Prostate gland (tissue), 2 donors: ENCODE measurements around the gene TBC1D22A. TPM values are rescaled to one million over a fixed set of nuclear protein-coding genes. Genes with fewer than 3 reads are reported as not detected.

Source experiments
- DNase-seq: peaks from one replicate; pipeline ENCODE4 v3.0.0-alpha.2; 2019; ENCODE audit warnings: low spot score
- H3K27ac ChIP-seq, 2 donors: fragments of 200-600 bp; sonication (generic); 2 replicates each; pipeline ENCODE4 v1.5.1; 2017 to 2019
- H3K27me3 ChIP-seq: fragments of 200-600 bp; sonication (generic); replicated peaks from 2 replicates; pipeline ENCODE4 v1.5.1; 2019; ENCODE audit not compliant: insufficient read depth
- H3K36me3 ChIP-seq, 2 donors: fragments of 200-600 bp; sonication (generic); 1 replicate in 1 of 2; 2 replicates in 1 of 2; pipeline versions ENCODE4 v1.5.1 to v1.8.1; 2017 to 2019
- H3K4me1 ChIP-seq: fragments of 200-600 bp; sonication (generic); replicated peaks from 2 replicates; pipeline ENCODE4 v1.5.1; 2019
- H3K4me3 ChIP-seq, 2 donors: fragments of 200-600 bp; sonication (generic); 2 replicates each; pipeline ENCODE4 v1.5.1; 2017 to 2019
- H3K9me3 ChIP-seq: fragments of 200-600 bp; sonication (generic); 2 replicates; pipeline ENCODE4 v1.5.1; 2017
- POLR2A ChIP-seq: fragments of 450-650 bp; IDR thresholded peaks from one replicate; pipeline ENCODE4 v1.6.1; 2016; ENCODE audit warnings: antibody characterized with exemption, mild to moderate bottlenecking
- POLR2AphosphoS5 ChIP-seq: sonication (generic); formaldehyde crosslinking; IDR thresholded peaks from one replicate; pipeline ENCODE4 v1.6.1; 2017; ENCODE audit warnings: antibody characterized with exemption
- WGBS: methylation state at CpG from one replicate; pipeline ENCODE4 v1.1.5; 2018; 5-methylcytosine and 5-hydroxymethylcytosine counted together
- intact Hi-C: fragments of 100-400 bp; cut with DNase I; formaldehyde crosslinking; loops from one replicate; pipeline ENCODE4 v1.14.2; 2022
- total RNA-seq, 2 donors: library from RNA; depleted of rRNA; stranded (reverse); fragments of >200 nt; gene quantifications; one replicate each; pipeline ENCODE4 v1.1.0, GENCODE V29; 2016
- TF ChIP-seq, protein P1 (sequence below), 4 experiments: fragments of 200-600 bp in 2 of 4; fragments of 450-650 bp in 2 of 4; sonication (generic) in 2 of 4; IDR thresholded peaks; 1 replicate in 3 of 4; 2 replicates in 1 of 4; pipeline ENCODE4 v1.5.1; 2016 to 2019; ENCODE audit warnings: antibody characterized with exemption in 4 of 4, mild to moderate bottlenecking in 2 of 4, moderate library complexity in 2 of 4

The TBC1D22A gene
- total RNA-seq, 2 donors from 2014 or later = 16.0 to 30.7 TPM

DNA sequence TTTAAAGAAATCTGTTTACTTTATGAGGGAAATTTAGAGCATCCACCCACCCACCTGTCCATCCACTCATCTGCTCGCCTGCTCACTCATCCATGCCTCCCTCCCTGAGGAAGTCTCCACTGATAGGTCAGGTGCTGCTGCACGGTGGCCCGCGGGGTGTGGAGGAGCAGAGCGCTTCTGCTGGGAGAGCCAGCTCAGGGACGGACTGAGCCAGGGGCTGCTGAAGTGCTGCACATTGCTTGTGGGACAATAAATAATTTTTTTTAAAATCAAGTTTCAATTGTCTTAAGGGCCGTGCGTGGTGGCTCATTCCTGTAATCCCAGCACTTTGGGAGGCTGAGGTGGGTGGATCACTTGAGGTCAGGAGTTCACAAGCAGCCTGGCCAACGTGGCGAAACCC is 148.9 kb downstream of the TBC1D22A start:
- Histone ChIP-seq H3K27me3 (no peaks in the 10 kb centered on the region), H3K4me1 (no peaks in the 10 kb centered on the region), H3K9me3 (no peaks in the 10 kb centered on the region), H3K27ac (no peak overlapping the region), H3K36me3 (no peaks in the 10 kb centered on the region), H3K4me3 (no peak overlapping the region)
- no peak for DNase-seq
- WGBS = 83% methylated on average over 10 of the region's 10 CpGs
- no peak for TF ChIP-seq POLR2A
- no peak for TF ChIP-seq POLR2AphosphoS5
- TF ChIP-seq, protein P1, sequence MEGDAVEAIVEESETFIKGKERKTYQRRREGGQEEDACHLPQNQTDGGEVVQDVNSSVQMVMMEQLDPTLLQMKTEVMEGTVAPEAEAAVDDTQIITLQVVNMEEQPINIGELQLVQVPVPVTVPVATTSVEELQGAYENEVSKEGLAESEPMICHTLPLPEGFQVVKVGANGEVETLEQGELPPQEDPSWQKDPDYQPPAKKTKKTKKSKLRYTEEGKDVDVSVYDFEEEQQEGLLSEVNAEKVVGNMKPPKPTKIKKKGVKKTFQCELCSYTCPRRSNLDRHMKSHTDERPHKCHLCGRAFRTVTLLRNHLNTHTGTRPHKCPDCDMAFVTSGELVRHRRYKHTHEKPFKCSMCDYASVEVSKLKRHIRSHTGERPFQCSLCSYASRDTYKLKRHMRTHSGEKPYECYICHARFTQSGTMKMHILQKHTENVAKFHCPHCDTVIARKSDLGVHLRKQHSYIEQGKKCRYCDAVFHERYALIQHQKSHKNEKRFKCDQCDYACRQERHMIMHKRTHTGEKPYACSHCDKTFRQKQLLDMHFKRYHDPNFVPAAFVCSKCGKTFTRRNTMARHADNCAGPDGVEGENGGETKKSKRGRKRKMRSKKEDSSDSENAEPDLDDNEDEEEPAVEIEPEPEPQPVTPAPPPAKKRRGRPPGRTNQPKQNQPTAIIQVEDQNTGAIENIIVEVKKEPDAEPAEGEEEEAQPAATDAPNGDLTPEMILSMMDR (IDR thresholded peaks at IDR 0.05) = no peak
- intact Hi-C loops = no loop called here

DNA sequence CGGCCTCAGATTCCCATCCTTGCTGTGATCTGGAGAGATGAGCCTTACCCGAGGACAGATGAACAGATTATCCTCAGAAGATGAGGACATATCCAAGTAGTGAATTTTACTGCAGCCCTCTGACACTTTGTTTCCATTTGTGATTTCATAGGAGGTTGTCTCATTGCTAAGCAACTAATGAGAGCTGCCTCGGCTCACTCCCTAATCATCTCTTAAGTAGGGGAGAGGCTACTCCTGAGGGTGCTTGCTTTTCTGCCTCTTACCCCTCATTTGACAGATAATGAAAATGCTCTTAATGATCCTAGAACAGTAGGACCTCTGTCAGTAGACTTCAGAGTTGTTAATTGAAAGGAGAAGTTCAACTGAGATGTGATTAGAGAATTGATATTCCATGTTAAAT is 150.9 kb downstream of the TBC1D22A start:
- Histone ChIP-seq H3K27me3 (no peaks in the 10 kb centered on the region), H3K4me1 (no peaks in the 10 kb centered on the region), H3K9me3 (no peaks in the 10 kb centered on the region), H3K4me3 (no peak overlapping the region), H3K27ac (no peak overlapping the region), H3K36me3 (no peaks in the 10 kb centered on the region)
- TF ChIP-seq POLR2AphosphoS5 = no peak
- TF ChIP-seq, protein P1 (IDR thresholded peaks at IDR 0.05) = no peak
- TF ChIP-seq POLR2A = no peak
- intact Hi-C loops = no loop called here
- 65% methylated on average over 3 of the region's 3 CpGs for WGBS
- DNase-seq = no peak

DNA sequence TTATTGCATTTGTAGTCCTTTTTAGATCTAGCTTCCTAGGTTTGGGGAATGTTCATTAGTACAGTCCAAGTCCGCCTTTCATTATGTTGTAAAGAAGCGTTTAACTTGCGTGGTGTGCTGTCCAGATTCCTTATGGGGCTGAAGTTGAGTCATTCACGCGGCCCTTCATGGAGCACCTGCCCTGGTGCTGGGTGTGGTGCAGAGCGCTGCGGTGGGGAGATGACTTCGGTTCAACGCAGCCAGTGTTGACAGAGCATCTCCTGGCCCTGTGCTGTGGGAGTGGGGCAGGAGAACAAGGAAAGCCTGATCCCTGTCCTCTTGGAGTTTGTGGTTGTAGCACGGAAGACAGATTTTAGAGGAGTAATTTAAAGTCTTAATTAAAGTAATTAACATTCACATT is 152.0 kb downstream of the TBC1D22A start:
- Histone ChIP-seq H3K4me1 (no peaks in the 10 kb centered on the region), H3K27me3 (no peaks in the 10 kb centered on the region), H3K9me3 (no peaks in the 10 kb centered on the region), H3K27ac (no peak overlapping the region), H3K4me3 (no peak overlapping the region), H3K36me3 (no peaks in the 10 kb centered on the region)
- WGBS = 86% methylated on average over 10 of the region's 10 CpGs
- no peak for DNase-seq
- intact Hi-C loops = no loop called here
- TF ChIP-seq, protein P1 (IDR thresholded peaks at IDR 0.05) = no peak
- no peak for TF ChIP-seq POLR2AphosphoS5
- TF ChIP-seq POLR2A = no peak

DNA sequence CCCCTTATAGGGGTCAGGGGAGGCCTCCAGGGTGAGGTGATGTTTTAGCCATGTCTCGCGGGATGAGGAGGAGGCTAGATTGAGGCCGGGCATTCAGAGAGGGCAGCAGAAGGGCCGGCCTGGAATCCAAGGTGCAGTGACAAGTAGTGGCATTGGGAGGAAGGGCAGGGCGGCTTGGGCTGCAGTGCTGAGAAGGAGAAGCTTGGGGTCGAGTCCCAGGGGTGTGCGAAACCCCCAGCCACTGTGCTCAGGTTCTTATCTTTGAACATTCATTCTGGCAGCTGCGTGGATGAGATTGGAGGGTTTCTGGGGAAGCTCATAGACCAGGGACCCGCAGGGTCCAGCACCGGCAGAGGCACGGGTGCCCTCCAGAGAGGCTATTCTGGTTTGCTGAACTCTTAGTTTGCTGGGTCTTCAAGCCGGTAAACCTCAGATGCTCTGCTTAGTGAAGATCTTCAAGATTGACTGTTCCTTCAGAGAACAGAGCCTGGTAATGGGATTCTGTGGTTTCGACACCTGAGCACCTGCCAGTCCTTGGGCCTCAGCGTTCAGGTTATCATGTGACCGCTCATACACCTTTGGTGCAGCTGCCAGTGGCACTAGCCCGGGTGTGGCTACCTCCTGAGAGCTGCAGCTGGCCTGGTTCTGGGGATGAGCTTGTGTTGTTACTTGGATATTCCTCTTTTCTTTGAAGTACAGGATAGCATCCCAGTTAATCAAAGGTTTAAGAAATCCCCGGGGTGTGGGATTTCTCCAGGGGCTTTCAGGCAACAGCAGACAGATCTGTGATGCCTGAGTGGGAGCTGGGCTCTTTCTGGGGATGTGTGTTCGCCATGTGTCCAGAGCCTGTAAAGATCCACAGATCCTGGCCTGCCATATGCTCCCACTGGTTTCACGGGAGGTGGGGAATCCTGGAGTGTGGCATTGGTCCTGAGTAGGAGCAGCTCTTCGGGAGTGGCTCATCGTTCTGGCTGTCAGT is 152.8 kb downstream of the TBC1D22A start:
- WGBS = 94% methylated on average over 21 of the region's 21 CpGs
- intact Hi-C loops = no loop called here
- H3K4me1 ChIP-seq = no peaks in the 10 kb centered on the region
- no peaks in the 10 kb centered on the region for H3K9me3 ChIP-seq
- no peak for DNase-seq
- no peaks in the 10 kb centered on the region for H3K27me3 ChIP-seq
- no peak overlapping the region for H3K27ac ChIP-seq
- TF ChIP-seq POLR2A = no peak
- TF ChIP-seq, protein P1 (IDR thresholded peaks at IDR 0.05) = no peak
- TF ChIP-seq POLR2AphosphoS5 = no peak
- no peak overlapping the region for H3K4me3 ChIP-seq
- H3K36me3 ChIP-seq = no peaks in the 10 kb centered on the region
